HG03196 (cell line): ENCODE data around the gene ANKRD44.
"Not testable (repeated sequence)": the region's sequence is repeated elsewhere in the genome, so short reads cannot be mapped to it uniquely, and the experiment has no call there.

Experiments used
- ATAC-seq: cut with Tn5 transposase; IDR thresholded peaks from one replicate; pipeline ENCODE4 v1.9.1; 2021; ENCODE audit not compliant: unreplicated experiment

Gene ANKRD44

GRCh38 chr2:197240421-197241041, 70.0 kb downstream of the ANKRD44 start:
- no peak for ATAC-seq

GRCh38 chr2:197240018-197240417, 70.6 kb downstream of the ANKRD44 start:
- not testable (repeated sequence) for ATAC-seq

- peak; percentile 50 for ATAC-seq
Observed at GRCh38 chr2:197239434-197239833, 71.1 kb downstream of the ANKRD44 start.

- ATAC-seq = no peak
Observed at GRCh38 chr2:197238043-197238365, 72.6 kb downstream of the ANKRD44 start.

GRCh38 chr2:197237291-197238042, 73.1 kb downstream of the ANKRD44 start:
- ATAC-seq = no peak

- no peak for ATAC-seq
Observed at GRCh38 chr2:197236816-197237215, 73.8 kb downstream of the ANKRD44 start.

- no peak for ATAC-seq
Observed at GRCh38 chr2:197236159-197236558, 74.4 kb downstream of the ANKRD44 start.

- ATAC-seq = no peak
Observed at GRCh38 chr2:197235711-197236110, 74.9 kb downstream of the ANKRD44 start.

GRCh38 chr2:197234671-197235191, 75.8 kb downstream of the ANKRD44 start:
- ATAC-seq = no peak

GRCh38 chr2:197233473-197233872, 77.1 kb downstream of the ANKRD44 start:
- no peak for ATAC-seq

- no peak for ATAC-seq
Observed at GRCh38 chr2:197232010-197232409, 78.6 kb downstream of the ANKRD44 start.

- no peak for ATAC-seq
Observed at GRCh38 chr2:197229509-197230443, 80.8 kb downstream of the ANKRD44 start.

- ATAC-seq = no peak
Observed at GRCh38 chr2:197223451-197223850, 87.1 kb downstream of the ANKRD44 start.

GRCh38 chr2:197219636-197220035, 90.9 kb downstream of the ANKRD44 start:
- no peak for ATAC-seq

- ATAC-seq = no peak
Observed at GRCh38 chr2:197217541-197217940, 93.0 kb downstream of the ANKRD44 start.

GRCh38 chr2:197216361-197216979, 94.1 kb downstream of the ANKRD44 start:
- peak; percentile 64 for ATAC-seq

GRCh38 chr2:197215748-197216360, 94.7 kb downstream of the ANKRD44 start:
- ATAC-seq = peak; percentile 38

- no peak for ATAC-seq
Observed at GRCh38 chr2:197212344-197213262, 98.0 kb downstream of the ANKRD44 start.

- ATAC-seq = no peak
Observed at GRCh38 chr2:197211881-197212342, 98.7 kb downstream of the ANKRD44 start.
